GM12891 (cell line): ENCODE results near the gene SIRPD.

ENCODE experiments used
- DNase-seq: peaks from one replicate; pipeline ENCODE4 v3.0.0; 2011; ENCODE audit warnings: low spot score; ENCODE audit not compliant: insufficient read length
- FAIRE-seq: peaks from 2 replicates; lab custom pipeline; 2011; peaks lifted over from hg19 to GRCh38; lab: Jason Lieb, UNC
- PAX5 ChIP-seq: IDR thresholded peaks from 2 replicates; pipeline ENCODE4 v1.6.1; 2011; ENCODE audit warnings: low read length, moderate library complexity, mild to moderate bottlenecking; ENCODE audit not compliant: insufficient read depth, severe bottlenecking
- POLR2A ChIP-seq: IDR thresholded peaks from 2 replicates; pipeline ENCODE4 v1.6.1; 2011; ENCODE audit warnings: low read depth, low read length, control low read depth
- POLR2AphosphoS5 ChIP-seq: IDR thresholded peaks from 2 replicates; pipeline ENCODE4 v1.6.1; 2011; ENCODE audit warnings: low read depth, low read length, control low read depth
- POU2F2 ChIP-seq: IDR thresholded peaks from 2 replicates; pipeline ENCODE4 v1.6.1; 2011; ENCODE audit warnings: low read depth, mild to moderate bottlenecking, control low read depth, low read length, moderate library complexity
- SPI1 ChIP-seq: IDR thresholded peaks from 2 replicates; pipeline ENCODE4 v1.6.1; 2011; ENCODE audit warnings: low read depth, low read length, control low read depth
- TAF1 ChIP-seq: IDR thresholded peaks from 2 replicates; pipeline ENCODE4 v1.6.1; 2011; ENCODE audit warnings: low read depth, low read length, control low read depth

SIRPD gene

GRCh38 chr20:1538655-1539054, 18.9 kb downstream of the SIRPD start:
- TF ChIP-seq TAF1 (no peak), SPI1 (no peak), POLR2A (no peak), POU2F2 (no peak), POLR2AphosphoS5 (no peak)
- FAIRE-seq, result no peak
- DNase-seq, result no peak

GRCh38 chr20:1537731-1538058, 19.8 kb downstream of the SIRPD start:
- TF ChIP-seq TAF1 (no peak), SPI1 (peak; percentile 75)
- FAIRE-seq, result peak; percentile 65

GRCh38 chr20:1536893-1537730, 20.4 kb downstream of the SIRPD start:
- TF ChIP-seq POU2F2, result no peak
- no peak for TF ChIP-seq POLR2AphosphoS5
- 0 out of 2 replicates have a peak, but pooled peaks have one; percentile 36 for TF ChIP-seq SPI1
- FAIRE-seq (no peak), DNase-seq (no peak)

More at GRCh38 chr20:1537731-1538058, 19.8 kb downstream of the SIRPD start:
- DNase-seq, result no peak

GRCh38 chr20:1535420-1536175, 21.9 kb downstream of the SIRPD start:
- peak; percentile 82 for FAIRE-seq

GRCh38 chr20:1534526-1534925, 23.0 kb downstream of the SIRPD start:
- DNase-seq, result no peak
- TF ChIP-seq PAX5 (no peak), POU2F2 (no peak), POLR2A (no peak), POLR2AphosphoS5 (no peak), SPI1 (no peak), TAF1 (no peak)
- FAIRE-seq, result peak; percentile 5

More at GRCh38 chr20:1535420-1536175, 21.9 kb downstream of the SIRPD start:
- DNase-seq, result peak; percentile 25
- TF ChIP-seq POLR2A, result no peak
- TF ChIP-seq PAX5, result no peak
- peak; percentile 97 for TF ChIP-seq SPI1
- no peak for TF ChIP-seq POU2F2
- no peak for TF ChIP-seq POLR2AphosphoS5
- no peak for TF ChIP-seq TAF1

GRCh38 chr20:1533059-1533458, 24.4 kb downstream of the SIRPD start:
- DNase-seq (no peak), FAIRE-seq (no peak)
- TF ChIP-seq POU2F2 (no peak), PAX5 (no peak), POLR2AphosphoS5 (no peak), TAF1 (no peak), SPI1 (no peak), POLR2A (no peak)

GRCh38 chr20:1528811-1529210, 28.7 kb downstream of the SIRPD start:
- FAIRE-seq (no peak), DNase-seq (no peak)
- TF ChIP-seq PAX5, result no peak
- no peak for TF ChIP-seq TAF1

- TF ChIP-seq TAF1, result no peak
- DNase-seq (no peak), FAIRE-seq (no peak)
These were observed 29.6 kb downstream of the SIRPD start for GRCh38 chr20:1527923-1528322.

GRCh38 chr20:1526896-1527295, 30.6 kb downstream of the SIRPD start:
- no peak for FAIRE-seq

GRCh38 chr20:1526310-1526709, 31.2 kb downstream of the SIRPD start:
- TF ChIP-seq POU2F2, result no peak
- TF ChIP-seq SPI1, result peak; percentile 9; the same call in 1 of the 2 replicates
- no peak for TF ChIP-seq PAX5
- no peak for TF ChIP-seq POLR2AphosphoS5
- no peak for TF ChIP-seq TAF1
- no peak for TF ChIP-seq POLR2A
- DNase-seq, result no peak
- FAIRE-seq, result no peak

More at GRCh38 chr20:1526896-1527295, 30.6 kb downstream of the SIRPD start:
- no peak for TF ChIP-seq POLR2A
- TF ChIP-seq SPI1, result no peak
- DNase-seq, result no peak

- TF ChIP-seq SPI1 (peak; percentile 95), POLR2AphosphoS5 (no peak)
- FAIRE-seq, result no peak
- no peak for DNase-seq
These were observed 33.5 kb downstream of the SIRPD start for GRCh38 chr20:1524004-1524403.
